H1 (cell line): ENCODE data around the gene EHBP1. TPM values are rescaled to one million over a fixed set of nuclear protein-coding genes. Genes with fewer than 3 reads are reported as not detected.

ENCODE experiments used
- CBX8 ChIP-seq: fragments of 300-800, 300-1000 bp; sonication (generic); IDR thresholded peaks from 2 replicates; pipeline ENCODE4 v1.7.1; 2016; ENCODE audit warnings: low read depth, low read length, borderline replicate concordance
- EZH2 ChIP-seq: fragments of 200-600 bp; sonication (generic); IDR thresholded peaks from 2 replicates; pipeline ENCODE4 v1.7.1; 2012; ENCODE audit warnings: low read depth, mild to moderate bottlenecking, moderate library complexity, low read length, inconsistent platforms; ENCODE audit not compliant: severe bottlenecking
- GABPA ChIP-seq: IDR thresholded peaks from 2 replicates; pipeline ENCODE4 v1.6.1; 2011; ENCODE audit warnings: mild to moderate bottlenecking, low read length, moderate library complexity, borderline replicate concordance; ENCODE audit not compliant: insufficient read depth
- JUN ChIP-seq: IDR thresholded peaks from 2 replicates; pipeline ENCODE4 v1.6.1; 2011; ENCODE audit warnings: low read depth, mild to moderate bottlenecking, improper control_type of control experiment, low read length
- KDM5A ChIP-seq: fragments of 200-600 bp; IDR thresholded peaks from 2 replicates; pipeline ENCODE4 v1.7.1; 2012; ENCODE audit warnings: mild to moderate bottlenecking, low read length, inconsistent platforms, mixed read lengths
- TEAD4 ChIP-seq: IDR thresholded peaks from 2 replicates; pipeline ENCODE4 v1.6.1; 2012; ENCODE audit warnings: low read depth, low read length, inconsistent platforms, mixed read lengths
- polyA plus RNA-seq, 7 experiments: library from polyadenylated mRNA; depleted of rRNA in 3 of 7; stranded (reverse) in 5 of 7; unstranded in 2 of 7; fragments of >200 nt in 5 of 7; fragments of 200-250 nt in 2 of 7; gene quantifications; 1 replicate in 5 of 7; 2 replicates in 1 of 7; 4 replicates in 1 of 7; pipeline versions ENCODE4 v1.2.1 to v1.2.3, GENCODE V29; 2011 to 2013; ENCODE audit warnings: missing spikeins in 2 of 7, mixed read lengths in 2 of 7
- total RNA-seq: library from RNA; stranded (reverse); fragmentation: NEBNext Ultra II Directional; extraction: Animal tissue kit (Norgen Biotek cat#: 25700); gene quantifications from 2 replicates; pipeline ENCODE4 v1.2.1, GENCODE V29; 2021
- TF ChIP-seq, protein P1 (sequence below): fragments of 300-600 bp; sonication (generic); IDR thresholded peaks from 2 replicates; pipeline ENCODE4 v1.7.1; 2012; ENCODE audit warnings: low read length, moderate library complexity, mild to moderate bottlenecking, inconsistent platforms; ENCODE audit not compliant: insufficient replicate concordance

The EHBP1 gene
- total and polyA plus RNA-seq, 2 of the 8 experiments (the other 6 are each of a cell fraction or from before 2014, with no cell fraction given) = 12.0 to 64.1 TPM

DNA sequence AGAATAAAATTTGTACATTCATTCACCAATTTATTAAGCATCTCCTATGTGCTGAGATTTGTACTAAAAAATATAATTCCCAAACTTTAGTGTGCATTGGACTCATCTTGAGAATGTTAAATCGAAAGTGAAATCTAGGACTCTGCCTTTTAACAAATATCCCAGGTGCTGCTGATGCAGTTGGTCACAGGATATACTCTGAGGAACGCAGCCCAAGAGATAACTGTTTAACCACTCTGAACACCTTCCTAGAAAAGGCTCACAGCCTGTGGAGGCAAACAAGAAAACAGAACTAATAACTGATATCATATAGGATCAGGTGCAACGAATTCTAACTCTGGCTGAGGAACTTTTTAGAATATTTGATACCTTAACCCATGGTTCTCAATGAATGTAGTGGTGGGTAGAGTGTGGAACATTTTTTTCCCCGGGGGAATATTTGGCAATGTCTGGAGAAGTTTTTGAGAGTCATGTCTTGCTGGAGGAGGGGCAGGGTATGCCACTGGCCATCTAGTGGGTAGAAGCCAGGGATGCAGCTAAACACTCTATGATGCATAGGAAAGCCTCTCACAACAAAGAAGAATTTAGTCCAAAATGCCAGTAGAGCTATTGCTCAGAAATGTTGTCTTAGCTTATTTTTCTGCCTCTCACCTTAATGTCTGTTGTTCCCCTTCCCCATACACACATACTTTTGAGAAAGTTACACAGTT lies 96.5 kb downstream of the EHBP1 start (continued):
- TF ChIP-seq, protein P1, sequence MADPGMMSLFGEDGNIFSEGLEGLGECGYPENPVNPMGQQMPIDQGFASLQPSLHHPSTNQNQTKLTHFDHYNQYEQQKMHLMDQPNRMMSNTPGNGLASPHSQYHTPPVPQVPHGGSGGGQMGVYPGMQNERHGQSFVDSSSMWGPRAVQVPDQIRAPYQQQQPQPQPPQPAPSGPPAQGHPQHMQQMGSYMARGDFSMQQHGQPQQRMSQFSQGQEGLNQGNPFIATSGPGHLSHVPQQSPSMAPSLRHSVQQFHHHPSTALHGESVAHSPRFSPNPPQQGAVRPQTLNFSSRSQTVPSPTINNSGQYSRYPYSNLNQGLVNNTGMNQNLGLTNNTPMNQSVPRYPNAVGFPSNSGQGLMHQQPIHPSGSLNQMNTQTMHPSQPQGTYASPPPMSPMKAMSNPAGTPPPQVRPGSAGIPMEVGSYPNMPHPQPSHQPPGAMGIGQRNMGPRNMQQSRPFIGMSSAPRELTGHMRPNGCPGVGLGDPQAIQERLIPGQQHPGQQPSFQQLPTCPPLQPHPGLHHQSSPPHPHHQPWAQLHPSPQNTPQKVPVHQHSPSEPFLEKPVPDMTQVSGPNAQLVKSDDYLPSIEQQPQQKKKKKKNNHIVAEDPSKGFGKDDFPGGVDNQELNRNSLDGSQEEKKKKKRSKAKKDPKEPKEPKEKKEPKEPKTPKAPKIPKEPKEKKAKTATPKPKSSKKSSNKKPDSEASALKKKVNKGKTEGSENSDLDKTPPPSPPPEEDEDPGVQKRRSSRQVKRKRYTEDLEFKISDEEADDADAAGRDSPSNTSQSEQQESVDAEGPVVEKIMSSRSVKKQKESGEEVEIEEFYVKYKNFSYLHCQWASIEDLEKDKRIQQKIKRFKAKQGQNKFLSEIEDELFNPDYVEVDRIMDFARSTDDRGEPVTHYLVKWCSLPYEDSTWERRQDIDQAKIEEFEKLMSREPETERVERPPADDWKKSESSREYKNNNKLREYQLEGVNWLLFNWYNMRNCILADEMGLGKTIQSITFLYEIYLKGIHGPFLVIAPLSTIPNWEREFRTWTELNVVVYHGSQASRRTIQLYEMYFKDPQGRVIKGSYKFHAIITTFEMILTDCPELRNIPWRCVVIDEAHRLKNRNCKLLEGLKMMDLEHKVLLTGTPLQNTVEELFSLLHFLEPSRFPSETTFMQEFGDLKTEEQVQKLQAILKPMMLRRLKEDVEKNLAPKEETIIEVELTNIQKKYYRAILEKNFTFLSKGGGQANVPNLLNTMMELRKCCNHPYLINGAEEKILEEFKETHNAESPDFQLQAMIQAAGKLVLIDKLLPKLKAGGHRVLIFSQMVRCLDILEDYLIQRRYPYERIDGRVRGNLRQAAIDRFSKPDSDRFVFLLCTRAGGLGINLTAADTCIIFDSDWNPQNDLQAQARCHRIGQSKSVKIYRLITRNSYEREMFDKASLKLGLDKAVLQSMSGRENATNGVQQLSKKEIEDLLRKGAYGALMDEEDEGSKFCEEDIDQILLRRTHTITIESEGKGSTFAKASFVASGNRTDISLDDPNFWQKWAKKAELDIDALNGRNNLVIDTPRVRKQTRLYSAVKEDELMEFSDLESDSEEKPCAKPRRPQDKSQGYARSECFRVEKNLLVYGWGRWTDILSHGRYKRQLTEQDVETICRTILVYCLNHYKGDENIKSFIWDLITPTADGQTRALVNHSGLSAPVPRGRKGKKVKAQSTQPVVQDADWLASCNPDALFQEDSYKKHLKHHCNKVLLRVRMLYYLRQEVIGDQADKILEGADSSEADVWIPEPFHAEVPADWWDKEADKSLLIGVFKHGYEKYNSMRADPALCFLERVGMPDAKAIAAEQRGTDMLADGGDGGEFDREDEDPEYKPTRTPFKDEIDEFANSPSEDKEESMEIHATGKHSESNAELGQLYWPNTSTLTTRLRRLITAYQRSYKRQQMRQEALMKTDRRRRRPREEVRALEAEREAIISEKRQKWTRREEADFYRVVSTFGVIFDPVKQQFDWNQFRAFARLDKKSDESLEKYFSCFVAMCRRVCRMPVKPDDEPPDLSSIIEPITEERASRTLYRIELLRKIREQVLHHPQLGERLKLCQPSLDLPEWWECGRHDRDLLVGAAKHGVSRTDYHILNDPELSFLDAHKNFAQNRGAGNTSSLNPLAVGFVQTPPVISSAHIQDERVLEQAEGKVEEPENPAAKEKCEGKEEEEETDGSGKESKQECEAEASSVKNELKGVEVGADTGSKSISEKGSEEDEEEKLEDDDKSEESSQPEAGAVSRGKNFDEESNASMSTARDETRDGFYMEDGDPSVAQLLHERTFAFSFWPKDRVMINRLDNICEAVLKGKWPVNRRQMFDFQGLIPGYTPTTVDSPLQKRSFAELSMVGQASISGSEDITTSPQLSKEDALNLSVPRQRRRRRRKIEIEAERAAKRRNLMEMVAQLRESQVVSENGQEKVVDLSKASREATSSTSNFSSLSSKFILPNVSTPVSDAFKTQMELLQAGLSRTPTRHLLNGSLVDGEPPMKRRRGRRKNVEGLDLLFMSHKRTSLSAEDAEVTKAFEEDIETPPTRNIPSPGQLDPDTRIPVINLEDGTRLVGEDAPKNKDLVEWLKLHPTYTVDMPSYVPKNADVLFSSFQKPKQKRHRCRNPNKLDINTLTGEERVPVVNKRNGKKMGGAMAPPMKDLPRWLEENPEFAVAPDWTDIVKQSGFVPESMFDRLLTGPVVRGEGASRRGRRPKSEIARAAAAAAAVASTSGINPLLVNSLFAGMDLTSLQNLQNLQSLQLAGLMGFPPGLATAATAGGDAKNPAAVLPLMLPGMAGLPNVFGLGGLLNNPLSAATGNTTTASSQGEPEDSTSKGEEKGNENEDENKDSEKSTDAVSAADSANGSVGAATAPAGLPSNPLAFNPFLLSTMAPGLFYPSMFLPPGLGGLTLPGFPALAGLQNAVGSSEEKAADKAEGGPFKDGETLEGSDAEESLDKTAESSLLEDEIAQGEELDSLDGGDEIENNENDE = no peak
- TF ChIP-seq GABPA = no peak
- TF ChIP-seq CBX8 = no peak
- TF ChIP-seq JUN = no peak
- no peak for TF ChIP-seq TEAD4
- no peak for TF ChIP-seq EZH2
- TF ChIP-seq KDM5A = no peak
